ENCODE data around the gene USH2A.

DNA sequence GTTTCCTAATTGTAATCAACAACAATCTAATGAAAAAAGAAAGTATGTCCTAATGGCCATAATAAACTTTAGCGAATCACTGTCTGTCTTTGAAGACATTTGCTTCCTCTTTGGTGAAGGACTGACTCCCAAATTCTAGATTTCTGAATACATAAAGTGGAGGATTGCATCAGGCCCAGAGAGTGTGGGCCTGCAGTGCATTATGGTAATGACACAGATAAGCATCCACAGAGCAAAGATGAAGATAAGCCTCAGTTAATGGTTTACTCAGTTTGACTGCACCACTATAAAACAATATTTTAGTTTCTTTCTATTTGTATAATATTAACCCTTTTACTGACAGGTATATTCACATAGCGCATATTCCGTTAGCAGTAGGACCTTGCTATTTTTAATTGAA lies 490.7 kb downstream of the USH2A start:
- no peak for TF ChIP-seq CTCF (conservative IDR thresholded peaks at IDR 0.05; ENCODE audit: low read depth, low read length)
- no peak for TF ChIP-seq EZH2 (IDR thresholded peaks at IDR 0.05; ENCODE audit: borderline replicate concordance, low read depth, low read length, poor library complexity, severe bottlenecking)

Measured in A673 (cell line).